HS-27A (cell line): Measurements from ENCODE around the gene ZBTB37.
"Not testable (repeated sequence)": the region's sequence is repeated elsewhere in the genome, so short reads cannot be mapped to it uniquely, and the experiment has no call there.

Experiments
- DNase-seq: peaks from one replicate; pipeline ENCODE4 v3.0.0-alpha.2; 2012; ENCODE audit warnings: low read depth, missing footprints

The ZBTB37 gene, protein sequence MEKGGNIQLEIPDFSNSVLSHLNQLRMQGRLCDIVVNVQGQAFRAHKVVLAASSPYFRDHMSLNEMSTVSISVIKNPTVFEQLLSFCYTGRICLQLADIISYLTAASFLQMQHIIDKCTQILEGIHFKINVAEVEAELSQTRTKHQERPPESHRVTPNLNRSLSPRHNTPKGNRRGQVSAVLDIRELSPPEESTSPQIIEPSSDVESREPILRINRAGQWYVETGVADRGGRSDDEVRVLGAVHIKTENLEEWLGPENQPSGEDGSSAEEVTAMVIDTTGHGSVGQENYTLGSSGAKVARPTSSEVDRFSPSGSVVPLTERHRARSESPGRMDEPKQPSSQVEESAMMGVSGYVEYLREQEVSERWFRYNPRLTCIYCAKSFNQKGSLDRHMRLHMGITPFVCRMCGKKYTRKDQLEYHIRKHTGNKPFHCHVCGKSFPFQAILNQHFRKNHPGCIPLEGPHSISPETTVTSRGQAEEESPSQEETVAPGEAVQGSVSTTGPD

DNA sequence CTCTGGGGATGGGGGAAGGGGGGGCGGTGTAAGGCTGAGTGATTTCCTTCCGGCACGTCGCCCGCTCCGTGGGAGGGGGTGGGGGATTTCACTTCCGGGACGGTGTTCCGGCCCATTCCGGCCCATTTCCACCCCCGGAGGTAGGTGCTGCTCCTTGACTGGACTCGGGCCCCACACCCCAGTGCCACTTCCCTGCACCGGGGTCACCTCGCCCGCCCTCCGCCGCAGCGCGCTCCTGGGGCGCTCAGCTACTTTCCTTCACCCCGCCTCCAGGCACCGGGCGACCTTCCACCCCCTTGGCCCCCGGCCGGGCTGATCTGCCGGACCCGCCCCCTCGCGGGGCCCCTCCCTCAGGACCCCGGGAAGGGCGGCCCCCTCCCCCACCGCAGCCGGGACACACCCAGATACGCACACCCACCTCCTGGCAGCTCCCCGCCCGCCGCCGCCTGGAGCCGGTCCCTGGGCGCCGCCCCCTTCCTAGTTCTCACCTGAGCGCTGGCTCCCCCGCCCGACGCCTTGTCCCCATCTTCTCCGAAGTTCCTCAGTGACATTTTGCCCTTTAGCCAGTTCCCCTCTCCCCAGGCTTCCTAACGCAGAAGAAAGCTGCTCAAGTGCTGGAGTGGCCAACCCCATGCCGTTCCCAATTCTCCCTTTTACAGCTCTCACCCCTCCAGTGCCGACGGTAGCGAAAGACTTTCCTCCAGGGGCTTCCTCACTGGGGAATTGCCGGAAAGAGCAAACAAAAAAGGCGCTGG is at the start of gene ZBTB37:
ZBTB37 (plus strand) TSS at position 115 of the 755 bp plus-strand sequence. CDS start 1,846 bp downstream, outside the sequence.
- DNase-seq = no peak

GRCh38 chr1:173818459-173818858 is 49.7 kb upstream of the ZBTB37 start:
- no peak for DNase-seq

DNA sequence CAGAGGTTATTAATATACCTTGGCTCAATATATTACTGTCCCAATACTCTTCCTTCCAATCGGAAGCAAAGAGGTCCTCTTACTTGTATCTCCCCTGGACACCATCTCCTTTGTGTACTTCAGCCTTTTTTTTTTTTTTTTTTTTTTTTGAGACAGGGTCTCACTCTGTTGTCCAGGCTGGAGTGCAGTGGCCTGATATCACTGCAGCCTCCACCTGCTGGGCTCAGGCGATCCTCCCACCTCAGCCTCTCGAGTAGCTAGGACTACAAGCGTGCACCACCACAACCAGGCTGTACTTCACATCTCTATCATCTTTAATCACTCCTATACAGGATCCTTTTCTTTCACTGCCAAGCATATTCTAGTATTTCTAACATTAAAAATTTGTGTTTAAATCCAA is 46.5 kb upstream of the ZBTB37 start:
- DNase-seq = no peak

- DNase-seq = no peak
These were observed 44.3 kb upstream of the ZBTB37 start for GRCh38 chr1:173823781-173824314.

DNA sequence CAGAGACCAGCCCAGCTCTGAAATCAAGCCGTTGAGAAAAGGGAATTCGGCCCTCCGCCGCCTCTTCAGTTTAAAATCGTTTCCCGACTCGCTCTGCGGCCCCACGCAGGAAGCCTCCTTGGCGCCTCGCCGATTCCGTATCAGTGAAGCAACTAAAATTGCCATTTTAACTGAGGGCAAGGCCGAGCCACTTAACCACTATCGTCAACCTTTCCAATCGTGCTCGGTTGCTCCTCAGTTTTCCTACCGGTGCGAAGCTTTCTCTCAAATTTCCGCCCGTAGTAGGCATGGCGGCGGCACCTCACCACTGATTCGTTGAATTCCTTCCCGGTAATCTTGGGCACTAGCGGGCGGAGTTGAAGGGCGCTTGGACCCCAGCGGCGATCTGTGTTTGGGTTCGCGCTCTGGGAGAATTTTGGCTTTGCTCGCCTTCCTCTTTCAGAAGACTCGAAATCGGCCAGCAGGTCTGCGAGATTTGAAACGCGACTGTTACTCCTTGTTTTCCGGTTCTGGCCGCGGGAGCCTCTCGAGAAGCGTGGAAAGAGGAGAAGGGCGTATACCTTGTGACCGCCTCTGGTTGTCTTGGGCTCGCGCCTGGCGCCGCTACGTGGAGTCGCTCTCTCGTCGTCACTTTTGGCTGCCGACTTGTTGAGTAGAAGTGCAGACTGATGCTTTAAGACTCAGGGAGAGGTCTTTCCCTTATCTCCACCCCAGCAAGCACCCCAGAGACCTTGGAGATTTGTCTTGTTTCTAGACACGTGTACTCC is 43.7 kb upstream of the ZBTB37 start, which contains the start of the genes CENPL and DARS2:
CENPL (minus strand) TSS at position 569 of the 767 bp plus-strand sequence. CDS start 13,584 bp downstream, outside the sequence.
DARS2 (plus strand) TSS at position 359 of the 767 bp plus-strand sequence. CDS start 557 bp downstream, outside the sequence.
- peak; percentile 88 for DNase-seq

DNA sequence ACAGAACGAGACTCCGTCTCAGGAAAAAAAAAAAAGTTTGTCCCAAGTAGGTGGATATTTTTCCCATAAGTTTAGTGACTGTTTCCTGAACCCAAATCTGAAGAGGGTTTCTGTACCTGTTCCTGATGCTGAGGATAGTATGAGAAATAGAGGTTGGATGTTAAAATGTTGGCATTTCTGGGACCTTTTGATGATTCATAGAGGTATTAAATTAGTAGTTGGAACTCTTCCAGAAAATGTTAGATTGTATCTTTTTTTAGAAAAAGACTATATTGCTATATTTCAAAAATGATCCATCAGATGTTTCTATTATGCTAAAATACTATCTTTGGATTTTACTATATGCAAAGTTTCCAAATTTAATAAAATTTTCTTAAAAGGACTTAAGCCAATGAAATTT is 40.6 kb upstream of the ZBTB37 start:
- DNase-seq = no peak

GRCh38 chr1:173832748-173833147 is 35.4 kb upstream of the ZBTB37 start:
- no peak for DNase-seq

GRCh38 chr1:173852105-173852504 is 16.1 kb upstream of the ZBTB37 start:
- DNase-seq = no peak

DNA sequence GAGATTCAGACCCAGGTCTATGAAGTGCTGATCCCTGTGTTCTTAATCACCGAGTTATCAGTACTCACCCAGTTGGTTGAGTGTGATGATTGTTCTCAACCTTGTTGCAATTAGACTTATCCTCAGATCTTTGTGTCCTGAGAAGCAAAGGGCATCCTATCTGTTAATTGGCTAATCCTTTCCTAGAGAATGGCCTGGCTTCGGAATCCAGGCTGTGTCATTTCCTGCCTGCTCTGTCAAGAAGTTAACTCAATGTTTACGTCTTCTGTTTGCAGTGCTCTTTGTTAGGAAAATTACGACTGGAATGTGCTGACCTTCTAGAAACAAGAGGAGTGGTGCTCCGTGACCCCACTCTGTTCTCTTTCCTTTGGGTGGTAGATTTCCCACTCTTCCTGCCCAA is 15.1 kb upstream of the ZBTB37 start:
- DNase-seq = no peak

DNA sequence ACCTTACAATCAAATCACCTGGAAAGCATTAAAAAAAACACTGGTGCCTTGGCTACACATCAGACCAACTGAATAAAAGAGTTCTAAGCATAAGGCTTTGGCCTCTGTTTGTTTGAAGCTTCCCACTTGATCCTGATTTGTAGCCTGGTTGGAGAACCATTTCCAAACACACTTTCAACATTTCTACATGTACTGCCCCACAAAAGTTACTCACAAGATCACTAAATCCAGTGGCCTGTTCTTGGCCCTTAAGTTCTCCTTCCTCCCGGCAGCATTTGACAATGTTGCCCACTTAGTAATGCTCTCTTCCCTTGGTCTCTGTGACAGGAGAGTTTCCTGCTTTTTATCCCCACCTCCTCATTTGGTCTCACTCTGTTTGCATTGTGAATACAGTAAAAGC is 12.2 kb upstream of the ZBTB37 start:
- no peak for DNase-seq

GRCh38 chr1:173856903-173857302 is 11.3 kb upstream of the ZBTB37 start:
- no peak for DNase-seq

DNA sequence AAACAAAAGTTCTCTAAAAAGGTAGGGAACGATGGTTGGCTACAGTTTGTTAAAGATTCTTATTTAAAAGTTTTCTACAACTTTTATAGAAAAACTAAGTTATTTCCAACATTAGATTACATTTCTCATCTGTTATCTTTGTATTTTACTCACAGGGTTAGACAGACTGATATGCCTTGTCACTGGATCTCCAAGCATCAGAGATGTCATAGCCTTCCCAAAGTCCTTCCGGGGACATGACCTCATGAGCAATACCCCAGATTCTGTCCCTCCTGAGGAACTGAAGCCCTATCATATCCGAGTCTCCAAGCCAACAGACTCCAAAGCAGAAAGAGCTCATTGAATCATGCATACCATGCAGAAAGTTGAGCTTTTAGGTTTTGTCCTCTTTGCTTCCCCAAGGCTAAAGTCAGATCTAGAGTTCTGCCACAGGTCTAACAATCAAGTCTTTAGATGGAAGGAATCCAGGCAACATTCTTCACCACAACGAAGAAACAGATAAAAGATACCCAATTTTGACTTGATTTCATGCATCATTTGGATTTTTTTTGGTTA is 10.7 kb upstream of the ZBTB37 start:
- DNase-seq = no peak

DNA sequence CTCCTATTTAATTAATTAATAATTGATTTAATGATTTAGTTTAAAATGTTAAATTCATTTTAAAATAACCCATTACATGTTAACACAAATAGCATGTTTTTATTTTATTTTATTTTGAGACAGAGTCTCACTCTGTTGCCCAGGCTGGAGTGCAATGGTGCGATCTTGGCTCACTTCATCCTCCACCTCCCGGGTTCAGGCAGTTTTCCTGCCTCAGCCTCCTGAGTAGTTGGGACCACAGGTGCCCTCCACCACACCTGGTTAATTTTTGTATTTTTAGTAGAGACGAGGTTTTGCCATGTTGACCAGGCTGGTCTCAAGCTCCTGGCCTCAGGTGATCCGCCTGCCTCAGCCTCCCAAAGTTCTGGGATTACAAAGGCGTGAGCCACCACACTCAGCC is 8.6 kb upstream of the ZBTB37 start:
- not testable (repeated sequence) for DNase-seq

DNA sequence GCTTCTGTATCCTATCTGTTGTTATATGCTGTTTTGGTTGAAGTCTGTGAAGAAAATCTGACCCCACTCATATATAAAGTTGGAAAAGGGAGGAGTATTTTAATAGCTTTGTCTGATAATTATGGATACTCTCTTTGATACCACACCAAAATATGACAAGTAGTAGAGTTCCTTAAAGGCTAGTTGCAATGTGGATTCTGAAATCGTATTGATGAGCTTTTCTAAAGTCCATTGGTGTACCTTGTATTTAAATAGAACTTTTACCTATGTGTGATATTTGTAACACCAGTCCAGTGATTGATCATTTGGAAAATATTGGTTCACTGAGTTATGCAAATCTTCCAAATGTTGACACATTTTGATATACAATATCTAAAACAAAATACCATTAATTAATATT is 8.1 kb upstream of the ZBTB37 start:
- no peak for DNase-seq

DNA sequence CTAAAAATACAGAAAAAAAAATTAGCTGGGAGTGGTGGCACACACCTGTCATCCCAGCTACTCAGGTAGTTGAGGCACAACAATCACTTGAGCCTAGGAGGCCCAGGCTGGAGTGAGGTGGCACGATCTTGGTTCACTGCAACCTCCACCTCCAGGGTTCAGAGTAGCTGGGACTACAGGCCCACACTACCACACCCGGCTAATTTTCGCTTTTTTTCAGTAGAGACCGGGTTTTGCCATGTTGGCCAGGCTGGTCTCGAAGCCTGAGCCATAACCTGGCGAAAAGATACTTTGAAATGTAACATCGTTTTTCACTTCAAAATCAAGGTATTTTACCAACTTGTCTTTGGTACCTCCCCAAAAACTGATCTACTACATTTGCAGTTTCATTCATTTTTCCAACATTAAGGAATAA is 6.4 kb upstream of the ZBTB37 start:
- no peak for DNase-seq

GRCh38 chr1:173862146-173862768 is 5.9 kb upstream of the ZBTB37 start:
- not testable (repeated sequence) for DNase-seq

GRCh38 chr1:173862769-173863223 is 5.4 kb upstream of the ZBTB37 start:
- no peak for DNase-seq

DNA sequence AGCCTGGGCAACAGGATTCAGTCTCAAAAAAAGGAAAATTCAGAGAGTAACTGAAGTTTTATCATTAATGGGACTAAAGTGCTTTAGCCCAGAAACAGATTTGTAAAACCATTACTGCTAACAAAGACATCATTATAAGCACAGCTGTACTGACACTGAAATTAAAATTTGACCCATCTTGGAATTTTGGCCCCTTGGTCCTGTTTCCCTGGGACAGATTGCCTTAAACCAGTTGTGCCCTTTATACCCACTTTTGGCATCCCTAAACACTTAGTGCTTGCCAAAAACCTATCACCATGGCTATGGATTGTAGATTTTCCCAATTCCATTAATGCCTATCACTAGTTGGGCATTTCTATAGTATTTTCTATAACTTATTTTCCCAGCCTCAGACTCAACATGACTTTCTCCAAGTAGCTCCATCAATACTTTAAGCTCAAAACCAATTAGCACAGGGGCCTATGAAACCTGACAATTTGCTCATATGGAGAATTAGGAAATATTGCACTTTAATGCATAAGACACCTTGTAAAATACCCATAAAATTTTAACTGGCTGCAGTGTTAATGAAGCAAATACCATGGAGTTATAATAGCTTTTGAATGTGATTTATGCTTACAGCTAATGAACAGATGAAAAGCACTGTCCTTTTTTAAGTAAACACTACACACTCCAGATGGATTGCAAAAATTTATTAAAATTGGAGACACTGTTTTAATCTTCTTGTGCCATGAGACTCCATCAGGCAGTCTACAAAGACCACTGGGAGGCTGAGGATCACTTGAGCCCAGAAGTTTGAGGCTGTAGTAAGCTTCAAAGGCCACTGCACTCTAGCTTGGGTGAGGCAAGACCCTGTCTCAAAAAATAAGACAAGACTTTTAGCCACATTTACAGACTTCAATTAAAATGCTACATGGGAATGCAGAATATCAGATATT is 4.7 kb upstream of the ZBTB37 start:
- no peak for DNase-seq

DNA sequence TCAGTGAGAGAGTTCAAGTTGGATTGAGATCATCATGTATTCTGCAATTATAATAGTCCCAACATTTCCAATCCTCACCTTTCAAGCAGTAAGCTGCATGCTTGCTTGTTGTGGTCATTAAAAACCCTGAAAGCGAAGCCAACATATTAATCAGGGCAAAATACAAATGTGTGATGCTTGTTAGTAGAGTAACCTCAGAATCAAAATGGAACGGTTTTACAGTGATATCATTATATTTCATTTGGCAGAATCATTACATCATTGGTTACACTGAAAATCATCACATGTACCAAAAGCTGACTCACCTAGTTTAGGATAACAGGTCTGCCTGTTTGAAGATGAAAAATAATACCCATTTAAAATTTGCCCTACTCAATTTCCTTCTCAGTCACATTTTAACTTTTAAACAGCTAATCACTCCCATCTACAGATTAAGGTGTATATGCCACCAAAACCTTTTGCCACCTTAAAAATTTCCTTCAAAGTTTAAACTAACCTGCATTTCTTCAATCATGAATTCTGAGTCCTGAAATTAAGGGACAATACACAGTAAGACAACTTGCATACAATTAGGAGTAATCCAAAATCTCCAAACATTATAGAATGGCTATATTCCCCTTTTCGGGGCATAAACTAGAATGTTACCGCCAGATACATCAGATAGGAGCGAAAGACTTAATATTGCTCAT is 3.9 kb upstream of the ZBTB37 start:
- DNase-seq = no peak
